Right atrium auricular region (tissue), 2 donors: ENCODE data around the gene NCOA5. TPM values are rescaled to one million over a fixed set of nuclear protein-coding genes. Genes with fewer than 3 reads are reported as not detected.

Source experiments
- DNase-seq: peaks from one replicate; pipeline ENCODE4 v3.0.0-alpha.2; 2019; ENCODE audit warnings: low spot score
- H3K27ac ChIP-seq, 2 donors: fragments of 200-600 bp; sonication (generic); 1 replicate in 1 of 2; 2 replicates in 1 of 2; pipeline ENCODE4 v1.5.1; 2016 to 2019
- H3K27me3 ChIP-seq, 2 donors: fragments of 200-600 bp; sonication (generic); one replicate each; pipeline versions ENCODE4 v1.5.1 to v1.6.0; 2017 to 2019
- H3K36me3 ChIP-seq: fragments of 200-600 bp; sonication (generic); one replicate; pipeline ENCODE4 v1.5.1; 2016
- H3K4me1 ChIP-seq, 2 donors: fragments of 200-600 bp; sonication (generic); one replicate each; pipeline versions ENCODE4 v1.5.1 to v1.6.0; 2017 to 2019
- H3K4me3 ChIP-seq, 2 donors: fragments of 200-600 bp; sonication (generic); 1 replicate in 1 of 2; 2 replicates in 1 of 2; pipeline ENCODE4 v1.5.1; 2017 to 2019; ENCODE audit warnings: mild to moderate bottlenecking in 1 of 2, moderate library complexity in 1 of 2
- H3K9me3 ChIP-seq, 2 donors: fragments of 200-600 bp; sonication (generic); one replicate each; pipeline ENCODE4 v1.5.1; 2019
- CTCF ChIP-seq, 2 donors: fragments of 200-600 bp; sonication (generic); IDR thresholded peaks; one replicate each; pipeline ENCODE4 v1.5.1; 2019; ENCODE audit warnings: antibody characterized with exemption in 2 of 2
- total RNA-seq, 2 donors: library from RNA; depleted of rRNA; stranded (reverse); fragments of >200 nt; gene quantifications; one replicate each; pipeline ENCODE4 v1.1.0, GENCODE V29; 2016

NCOA5 gene
- total RNA-seq, 2 donors from 2014 or later, result 17.8 to 23.3 TPM

DNA sequence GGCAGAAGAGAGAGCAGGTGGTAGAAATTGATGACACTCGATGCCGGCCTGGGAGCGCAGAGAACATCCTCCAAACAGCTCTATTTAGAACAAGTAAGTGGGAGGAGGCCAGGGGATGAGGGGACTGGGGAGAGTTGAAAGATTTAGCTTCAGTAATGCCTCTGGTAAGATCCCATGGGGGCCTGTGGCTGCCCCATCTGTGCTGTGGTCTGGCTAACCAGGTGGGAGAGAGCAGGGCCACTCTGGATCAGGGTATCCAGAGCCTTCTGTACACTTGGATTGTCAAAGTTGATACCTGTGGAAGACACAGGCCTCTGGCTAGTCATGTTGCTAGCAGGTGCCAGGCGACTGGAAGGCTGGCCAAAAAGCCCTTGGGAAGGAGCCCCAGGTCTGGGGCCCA lies 27.6 kb downstream of the NCOA5 start:
- H3K27me3 ChIP-seq, result no peaks in the 10 kb centered on the region
- TF ChIP-seq CTCF (IDR thresholded peaks at IDR 0.05), result no peak
- H3K4me3 ChIP-seq, result no peak overlapping the region
- H3K4me1 ChIP-seq, result peaks cover 3 to 39% of the 10 kb centered on the region in 2 donors
- DNase-seq, result no peak
- H3K9me3 ChIP-seq, result no peaks in the 10 kb centered on the region
- peaks cover 70% of the 10 kb centered on the region for H3K36me3 ChIP-seq
- no peak overlapping the region for H3K27ac ChIP-seq

DNA sequence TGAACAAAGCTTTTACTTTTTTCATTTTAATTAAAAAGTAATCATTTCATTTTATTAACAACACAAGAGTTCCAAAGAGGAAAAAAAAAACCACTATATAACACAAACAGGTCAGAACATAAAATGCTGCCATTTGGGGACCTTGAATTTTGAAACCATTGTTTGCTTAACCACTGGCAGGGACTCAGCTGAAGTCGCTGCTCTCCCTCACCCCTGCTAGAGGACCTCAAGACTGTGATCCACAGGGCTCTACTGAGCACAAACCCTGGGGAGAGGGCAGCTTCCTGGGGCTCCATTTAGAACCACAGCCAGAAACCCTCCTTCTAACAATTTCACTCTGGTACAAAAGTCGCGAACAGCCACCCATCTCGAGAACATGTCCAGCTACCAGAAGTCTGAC lies 28.8 kb downstream of the NCOA5 start:
- no peak for TF ChIP-seq CTCF (IDR thresholded peaks at IDR 0.05)
- Histone ChIP-seq H3K27ac (no peak overlapping the region), H3K4me3 (no peak overlapping the region), H3K27me3 (no peaks in the 10 kb centered on the region), H3K9me3 (no peaks in the 10 kb centered on the region), H3K36me3 (peaks cover 59% of the 10 kb centered on the region), H3K4me1 (peaks cover 3 to 39% of the 10 kb centered on the region in 2 donors)
- DNase-seq, result no peak

GRCh38 chr20:46060301-46060881 lies 29.4 kb downstream of the NCOA5 start:
- Histone ChIP-seq H3K27me3 (no peaks in the 10 kb centered on the region), H3K27ac (no peak overlapping the region), H3K36me3 (peaks cover 53% of the 10 kb centered on the region), H3K4me3 (no peak overlapping the region), H3K9me3 (no peaks in the 10 kb centered on the region), H3K4me1 (peaks cover 3 to 39% of the 10 kb centered on the region in 2 donors)
- no peak for TF ChIP-seq CTCF (IDR thresholded peaks at IDR 0.05)
- no peak for DNase-seq

DNA sequence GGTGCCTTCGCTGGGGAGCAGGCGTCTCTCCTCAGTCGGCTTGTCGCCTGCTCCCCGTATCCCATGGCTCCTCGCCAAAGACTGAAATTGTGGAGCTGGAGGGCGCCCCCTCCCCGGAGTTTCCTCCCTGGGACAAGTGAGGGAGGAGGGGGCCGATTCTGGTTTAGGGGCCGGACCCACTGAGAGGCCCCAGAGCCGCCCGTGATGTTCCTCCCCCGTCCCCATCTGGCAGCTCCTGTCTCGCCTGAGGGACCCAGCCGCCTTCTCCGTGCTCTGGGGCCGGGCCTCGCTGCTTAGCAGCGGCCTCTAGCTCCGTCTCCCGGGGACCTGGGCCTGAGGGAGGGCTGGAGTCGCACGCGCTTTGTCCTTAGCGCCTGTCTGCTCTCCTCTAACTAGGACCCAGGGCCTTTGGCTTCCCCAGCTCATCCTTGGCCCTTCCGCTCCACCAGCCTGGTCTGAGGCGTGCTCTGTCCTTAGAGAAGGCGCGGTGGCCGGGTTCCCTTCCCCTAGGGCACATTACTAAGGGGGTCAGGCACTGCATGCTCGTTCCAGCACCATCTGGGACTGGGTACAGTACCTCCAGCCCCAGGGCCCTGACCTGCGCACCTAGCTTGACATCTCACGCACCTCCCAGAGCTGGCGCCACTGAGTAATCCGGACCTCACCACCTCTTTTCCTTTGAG lies 31.0 kb downstream of the NCOA5 start:
- peak; percentile 54 for DNase-seq
- Histone ChIP-seq H3K4me1 (peaks cover 3 to 39% of the 10 kb centered on the region in 2 donors), H3K36me3 (peaks cover 36% of the 10 kb centered on the region), H3K27me3 (no peaks in the 10 kb centered on the region), H3K4me3 (peak overlapping the region in 1 of 2 donors; percentile 32), H3K9me3 (no peaks in the 10 kb centered on the region), H3K27ac (no peak overlapping the region)
- TF ChIP-seq CTCF (IDR thresholded peaks at IDR 0.05), result no peak

DNA sequence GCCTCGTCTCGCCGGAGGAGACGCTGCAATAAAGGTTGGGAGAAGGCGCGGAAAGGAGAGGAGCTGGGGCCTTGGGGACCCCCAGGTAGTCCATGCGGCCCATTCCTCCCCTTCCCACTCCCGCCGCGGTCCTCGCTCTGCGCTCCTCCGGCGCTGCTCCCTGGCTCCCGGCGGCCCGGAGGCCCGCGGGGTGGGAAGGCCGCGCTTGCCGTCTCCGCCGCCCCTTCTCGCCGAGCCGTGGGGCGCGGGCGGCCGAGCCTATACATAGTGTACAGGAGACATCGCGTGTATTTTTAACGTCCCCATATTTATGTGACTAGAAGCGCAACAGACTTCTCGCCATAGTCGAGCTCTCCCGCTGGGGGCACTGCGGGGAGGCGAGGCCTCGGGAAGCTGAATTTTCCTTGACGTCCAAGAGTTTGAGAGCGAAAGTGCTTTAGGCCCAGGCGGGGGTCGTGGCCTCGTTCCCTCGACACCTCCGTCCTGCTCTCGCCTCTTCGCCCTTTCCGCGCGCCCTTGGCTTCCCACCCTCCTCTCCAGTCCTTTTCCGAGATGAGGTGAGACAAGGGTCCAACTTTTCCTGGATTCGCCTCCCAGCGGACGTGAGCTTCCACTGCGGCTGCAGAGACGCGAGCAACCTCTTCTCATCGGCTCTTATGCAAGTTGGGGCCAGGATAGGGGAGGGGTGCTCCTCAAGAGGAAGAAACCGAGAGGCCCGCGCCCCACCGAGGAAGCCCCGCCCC lies 31.7 kb downstream of the NCOA5 start:
- Histone ChIP-seq H3K27me3 (no peaks in the 10 kb centered on the region), H3K9me3 (no peaks in the 10 kb centered on the region), H3K27ac (no peak overlapping the region), H3K36me3 (peaks cover 29% of the 10 kb centered on the region), H3K4me3 (peak overlapping the region in 1 of 2 donors; percentile 32), H3K4me1 (peaks cover 3 to 39% of the 10 kb centered on the region in 2 donors)
- peak; percentile 64 for DNase-seq
- TF ChIP-seq CTCF (IDR thresholded peaks at IDR 0.05), result peak in 1 of 2 donors; percentile 48
